GM19238 (cell line): ENCODE measurements around the gene PRKCI.
"Not testable (repeated sequence)": the region's sequence is repeated elsewhere in the genome, so short reads cannot be mapped to it uniquely, and the experiment has no call there.

ENCODE experiments used
- DNase-seq: peaks from one replicate; pipeline ENCODE4 v3.0.0; 2011; ENCODE audit warnings: low spot score; ENCODE audit not compliant: insufficient read length

The PRKCI gene

GRCh38 chr3:170278627-170279026 lies 56.4 kb downstream of the PRKCI start:
- DNase-seq = no peak

GRCh38 chr3:170290194-170290593 lies 68.0 kb downstream of the PRKCI start:
- DNase-seq = no peak

GRCh38 chr3:170295586-170295985 lies 73.4 kb downstream of the PRKCI start:
- DNase-seq = no peak

- no peak for DNase-seq
Observed at GRCh38 chr3:170296703-170297102, 74.5 kb downstream of the PRKCI start.

- DNase-seq = no peak
Observed at GRCh38 chr3:170301405-170301804, 79.2 kb downstream of the PRKCI start.

DNA sequence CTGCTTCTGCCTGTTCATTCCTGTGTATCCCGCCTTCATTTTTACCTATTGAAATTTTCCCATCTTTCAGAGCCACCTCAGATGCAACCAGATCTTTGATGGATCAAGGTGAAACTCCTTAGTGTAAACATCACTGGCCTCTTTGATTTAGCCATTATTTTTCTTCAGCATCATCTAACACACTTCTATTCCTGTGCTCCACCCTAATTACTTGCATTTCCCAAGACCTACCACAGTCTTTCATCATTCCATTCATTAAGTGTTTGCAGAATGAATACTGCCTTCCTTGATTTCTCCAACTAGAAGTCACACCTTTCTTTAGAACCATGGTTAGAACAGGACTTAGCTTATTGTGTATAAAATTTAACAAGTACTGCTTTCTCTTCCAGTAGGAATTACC lies 79.8 kb downstream of the PRKCI start:
- no peak for DNase-seq

DNA sequence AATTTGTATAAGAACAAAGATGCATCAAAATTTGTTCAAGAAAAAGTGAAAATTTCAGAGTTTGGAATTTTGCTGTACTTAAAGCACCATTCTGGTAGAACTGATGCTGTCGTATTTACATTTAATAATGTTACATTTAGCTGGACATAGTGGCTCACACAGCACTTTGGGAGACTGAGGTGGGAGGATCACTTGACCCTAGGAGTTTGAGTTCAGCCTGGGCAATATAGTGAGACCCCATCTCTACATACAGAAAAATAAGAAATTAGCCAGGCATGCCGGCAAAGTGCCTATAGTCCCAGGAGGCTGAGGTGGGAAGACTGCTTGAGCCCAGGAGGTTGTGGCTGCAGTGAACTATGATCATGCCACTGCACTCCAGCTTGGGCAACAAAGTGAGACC lies 83.8 kb downstream of the PRKCI start:
- no peak for DNase-seq

GRCh38 chr3:170307671-170308405 lies 85.6 kb downstream of the PRKCI start:
- no peak for DNase-seq

DNA sequence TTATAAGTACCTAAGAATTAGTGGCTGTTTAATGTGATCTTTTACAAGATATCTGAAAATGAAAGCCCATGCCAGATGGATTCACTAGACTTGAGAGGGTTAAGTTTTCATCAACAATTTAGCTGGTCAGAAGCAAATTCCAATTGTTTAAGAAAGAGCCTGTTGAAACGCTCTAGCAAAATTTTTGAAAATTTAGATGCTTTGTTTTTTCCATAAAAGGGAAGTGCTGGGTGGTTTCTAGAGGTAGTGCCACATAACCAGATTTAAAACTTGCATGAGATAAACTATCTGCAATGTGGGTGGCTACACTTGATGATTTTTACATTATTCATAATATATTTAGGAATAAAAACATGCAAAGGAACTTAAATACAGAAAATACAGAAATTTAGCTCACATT lies 86.8 kb downstream of the PRKCI start:
- DNase-seq = no peak

GRCh38 chr3:170317954-170318353 lies 95.7 kb downstream of the PRKCI start:
- DNase-seq = no peak

- no peak for DNase-seq
Observed at GRCh38 chr3:170320461-170321121, 98.4 kb downstream of the PRKCI start.

DNA sequence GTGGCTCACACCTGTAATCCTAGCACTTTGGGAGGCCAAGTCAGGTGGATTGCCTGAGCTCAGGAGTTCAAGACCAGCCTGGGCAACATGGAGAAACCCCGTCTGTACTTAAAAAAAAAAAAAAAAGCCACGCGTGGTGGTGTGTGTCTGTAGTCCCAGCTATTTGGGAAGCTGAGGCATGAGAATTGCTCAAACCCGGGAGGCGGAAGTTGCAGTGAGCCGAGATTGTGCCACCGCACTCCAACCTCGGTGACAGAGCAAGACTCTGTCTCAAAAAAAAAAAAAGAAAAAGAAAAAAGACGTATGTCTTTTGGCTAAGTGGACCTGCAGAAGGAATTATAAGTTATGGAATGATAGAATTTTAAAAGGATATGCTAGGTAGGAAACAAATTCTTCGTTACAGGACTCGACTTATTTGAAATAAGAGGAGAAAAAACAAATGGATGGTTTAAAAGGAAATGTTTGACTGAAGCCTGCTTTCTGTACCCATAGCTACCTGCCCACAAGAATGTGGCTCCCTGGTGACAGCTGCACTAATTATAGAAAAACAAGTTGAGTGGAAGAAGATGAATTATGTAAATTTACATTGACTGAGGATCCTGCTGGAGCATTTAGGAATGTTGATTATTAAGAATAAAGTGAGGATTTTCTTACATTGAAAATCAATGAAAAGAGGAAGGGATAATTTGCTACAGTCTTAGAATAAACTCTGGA lies 99.3 kb downstream of the PRKCI start:
- DNase-seq = no peak

DNA sequence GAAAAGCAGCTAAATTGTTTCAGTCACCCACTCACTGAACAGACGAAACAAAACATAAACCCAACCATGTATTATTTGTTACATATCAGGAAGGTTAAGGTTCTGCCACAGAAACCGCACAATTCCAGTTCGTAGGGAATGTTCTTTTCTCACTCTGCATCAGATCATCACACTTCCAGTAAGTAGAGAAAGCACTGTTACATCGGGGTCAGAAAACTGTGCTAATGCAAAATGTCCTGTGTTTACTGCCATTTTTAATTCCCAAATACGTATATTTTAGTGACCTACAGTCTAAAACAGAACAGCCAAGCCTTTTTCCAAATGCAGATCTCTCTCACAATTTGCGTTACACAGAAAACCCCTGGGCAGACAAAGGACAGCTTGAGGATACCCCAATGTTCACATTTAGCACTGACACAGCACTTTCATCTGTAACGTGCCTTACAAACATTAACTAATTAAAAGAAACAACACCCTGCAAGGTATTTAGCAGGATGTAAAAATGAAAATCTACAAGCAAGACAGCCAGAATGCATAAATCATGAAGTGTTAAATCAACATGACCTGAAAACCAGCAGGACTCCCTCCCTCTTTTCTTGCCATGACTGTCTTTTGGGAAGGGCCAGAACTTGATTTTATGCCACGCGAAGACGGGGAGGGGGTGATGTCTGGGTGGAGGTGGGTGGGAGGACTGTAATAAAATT lies 100.5 kb downstream of the PRKCI start:
- no peak for DNase-seq

DNA sequence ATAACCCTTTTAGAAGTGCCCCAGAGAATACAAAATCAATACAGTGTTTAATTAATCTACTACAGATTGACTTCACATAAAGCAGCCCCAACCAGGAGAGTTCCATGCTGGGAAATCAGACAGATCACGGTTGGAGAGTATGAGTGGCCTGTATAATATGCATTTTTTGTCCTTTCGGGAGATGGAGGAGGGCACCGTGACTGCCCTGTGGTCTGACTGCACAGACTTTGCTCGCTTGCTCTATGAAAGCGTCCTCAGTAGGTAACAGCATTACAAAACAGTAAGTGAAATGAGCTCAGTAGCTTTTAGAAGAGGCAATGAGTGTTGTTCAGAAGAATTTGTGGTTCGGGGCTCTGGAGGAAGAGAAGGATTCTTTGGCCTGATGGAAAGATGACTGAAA lies 101.1 kb downstream of the PRKCI start:
- no peak for DNase-seq

- DNase-seq = no peak
Observed at GRCh38 chr3:170324962-170325361, 102.7 kb downstream of the PRKCI start.

- DNase-seq = no peak
Observed at GRCh38 chr3:170327040-170327808, 105.0 kb downstream of the PRKCI start.

DNA sequence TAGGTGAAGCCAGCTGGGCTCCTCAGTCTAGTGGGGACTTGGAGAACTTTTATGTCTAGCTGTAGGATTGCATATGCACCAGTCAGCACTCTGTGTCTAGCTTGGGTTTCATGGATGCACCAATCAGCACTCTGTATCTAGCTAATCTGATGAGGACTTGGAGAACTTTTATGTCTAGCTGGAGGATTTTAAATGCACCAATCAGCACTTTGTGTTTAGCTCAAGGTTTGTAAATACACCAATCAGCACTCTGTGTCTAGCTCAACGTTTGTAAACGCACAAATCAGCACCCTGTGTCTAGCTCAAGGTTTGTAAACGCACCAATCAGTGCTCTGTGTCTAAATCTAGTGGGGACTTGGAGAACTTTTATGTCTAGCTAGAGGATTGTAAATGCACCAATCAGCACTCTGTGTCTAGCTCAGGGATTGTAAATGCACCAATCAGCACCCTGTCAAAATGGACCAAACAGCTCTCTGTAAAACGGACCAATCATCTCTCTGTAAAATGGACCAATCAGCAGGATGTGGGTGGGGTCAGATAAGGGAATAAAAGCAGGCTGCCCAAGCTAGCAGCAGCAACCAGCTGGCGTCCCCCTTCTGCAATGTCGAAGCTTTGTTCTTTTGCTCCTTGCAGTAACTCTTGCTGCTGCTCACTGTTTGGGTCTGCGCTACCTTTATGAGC lies 105.8 kb downstream of the PRKCI start:
- not testable (repeated sequence) for DNase-seq

DNA sequence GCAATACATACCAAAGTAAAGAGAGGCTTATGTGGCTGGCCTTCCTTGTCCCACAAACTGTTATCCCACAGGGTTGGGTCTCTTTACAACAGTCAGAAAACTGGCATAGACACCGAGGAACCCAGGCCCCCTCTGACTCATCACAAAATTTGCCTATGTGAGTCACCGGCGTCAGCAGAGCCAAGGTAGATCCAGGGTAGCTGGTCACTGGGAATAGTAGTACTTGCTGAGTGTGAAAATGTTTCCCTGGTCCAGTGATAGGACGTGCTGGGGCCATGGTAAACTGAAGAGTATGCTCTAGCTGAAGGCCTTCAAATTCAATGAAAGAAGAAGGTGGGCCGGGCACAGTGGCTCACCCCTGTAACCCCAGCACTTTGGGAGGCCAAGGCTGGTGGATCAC lies 108.1 kb downstream of the PRKCI start:
- no peak for DNase-seq

GRCh38 chr3:170331143-170331542 lies 108.9 kb downstream of the PRKCI start:
- no peak for DNase-seq

GRCh38 chr3:170337420-170337819 lies 115.2 kb downstream of the PRKCI start:
- DNase-seq = no peak
